ENCODE measurements around the gene LRRIQ3.

DNA sequence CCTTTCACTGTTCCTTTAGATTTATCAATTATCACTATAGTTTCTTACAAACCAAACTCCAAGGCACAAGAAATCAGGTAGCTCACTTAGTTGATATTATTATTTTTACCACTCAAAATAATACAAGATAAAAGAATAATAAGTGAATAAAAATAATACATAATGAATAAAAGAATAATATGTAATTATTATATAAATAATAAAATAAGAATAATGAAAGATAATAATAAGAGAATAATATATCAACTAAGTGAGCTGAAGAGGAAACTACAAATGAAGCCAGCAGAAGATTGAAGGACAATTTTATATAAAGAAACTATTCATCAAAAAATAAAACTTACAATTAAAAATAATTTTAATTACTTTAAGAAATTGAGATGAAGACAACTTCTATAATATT, 90.6 kb downstream of the LRRIQ3 start:
- TF ChIP-seq, protein P1, sequence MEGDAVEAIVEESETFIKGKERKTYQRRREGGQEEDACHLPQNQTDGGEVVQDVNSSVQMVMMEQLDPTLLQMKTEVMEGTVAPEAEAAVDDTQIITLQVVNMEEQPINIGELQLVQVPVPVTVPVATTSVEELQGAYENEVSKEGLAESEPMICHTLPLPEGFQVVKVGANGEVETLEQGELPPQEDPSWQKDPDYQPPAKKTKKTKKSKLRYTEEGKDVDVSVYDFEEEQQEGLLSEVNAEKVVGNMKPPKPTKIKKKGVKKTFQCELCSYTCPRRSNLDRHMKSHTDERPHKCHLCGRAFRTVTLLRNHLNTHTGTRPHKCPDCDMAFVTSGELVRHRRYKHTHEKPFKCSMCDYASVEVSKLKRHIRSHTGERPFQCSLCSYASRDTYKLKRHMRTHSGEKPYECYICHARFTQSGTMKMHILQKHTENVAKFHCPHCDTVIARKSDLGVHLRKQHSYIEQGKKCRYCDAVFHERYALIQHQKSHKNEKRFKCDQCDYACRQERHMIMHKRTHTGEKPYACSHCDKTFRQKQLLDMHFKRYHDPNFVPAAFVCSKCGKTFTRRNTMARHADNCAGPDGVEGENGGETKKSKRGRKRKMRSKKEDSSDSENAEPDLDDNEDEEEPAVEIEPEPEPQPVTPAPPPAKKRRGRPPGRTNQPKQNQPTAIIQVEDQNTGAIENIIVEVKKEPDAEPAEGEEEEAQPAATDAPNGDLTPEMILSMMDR (IDR thresholded peaks at IDR 0.05): no peak
- no peak for TF ChIP-seq POLR2A (IDR thresholded peaks at IDR 0.05)
